IMR-90 (cell line): ENCODE data around the gene TBC1D9.

Experiments
- FOS ChIP-seq: fragments of 150-350 bp; IDR thresholded peaks from 2 replicates; pipeline ENCODE4 v1.6.1; 2016; ENCODE audit warnings: low read depth, low read length
- MXI1 ChIP-seq: IDR thresholded peaks from 2 replicates; pipeline ENCODE4 v1.6.1; 2012; ENCODE audit warnings: low read depth, mild to moderate bottlenecking, low read length, moderate library complexity, borderline replicate concordance
- POLR2A ChIP-seq: IDR thresholded peaks from 2 replicates; pipeline ENCODE4 v1.6.1; 2012; ENCODE audit warnings: mild to moderate bottlenecking, low read depth, low read length
- RFX5 ChIP-seq: IDR thresholded peaks from 2 replicates; pipeline ENCODE4 v1.8.0; 2012; ENCODE audit warnings: low read depth, mild to moderate bottlenecking, low read length, moderate library complexity
- TF ChIP-seq, protein P1 (sequence below): conservative IDR thresholded peaks from 2 replicates; pipeline ENCODE4 v1.5.1; 2012; ENCODE audit warnings: mild to moderate bottlenecking, low read depth, low read length, improper control_type of control experiment
- TF ChIP-seq, protein P2 (sequence below): fragments of 150-350 bp; IDR thresholded peaks from 2 replicates; pipeline ENCODE4 v1.6.1; 2017; ENCODE audit warnings: mild to moderate bottlenecking, antibody characterized with exemption, low read length, low read depth

GRCh38 chr4:140719022-140719421 is 37.2 kb downstream of the TBC1D9 start:
- TF ChIP-seq MXI1 (no peak), FOS (no peak), RFX5 (peak; percentile 67; the same call in 1 of the 2 replicates), POLR2A (no peak)
- TF ChIP-seq, protein P1, sequence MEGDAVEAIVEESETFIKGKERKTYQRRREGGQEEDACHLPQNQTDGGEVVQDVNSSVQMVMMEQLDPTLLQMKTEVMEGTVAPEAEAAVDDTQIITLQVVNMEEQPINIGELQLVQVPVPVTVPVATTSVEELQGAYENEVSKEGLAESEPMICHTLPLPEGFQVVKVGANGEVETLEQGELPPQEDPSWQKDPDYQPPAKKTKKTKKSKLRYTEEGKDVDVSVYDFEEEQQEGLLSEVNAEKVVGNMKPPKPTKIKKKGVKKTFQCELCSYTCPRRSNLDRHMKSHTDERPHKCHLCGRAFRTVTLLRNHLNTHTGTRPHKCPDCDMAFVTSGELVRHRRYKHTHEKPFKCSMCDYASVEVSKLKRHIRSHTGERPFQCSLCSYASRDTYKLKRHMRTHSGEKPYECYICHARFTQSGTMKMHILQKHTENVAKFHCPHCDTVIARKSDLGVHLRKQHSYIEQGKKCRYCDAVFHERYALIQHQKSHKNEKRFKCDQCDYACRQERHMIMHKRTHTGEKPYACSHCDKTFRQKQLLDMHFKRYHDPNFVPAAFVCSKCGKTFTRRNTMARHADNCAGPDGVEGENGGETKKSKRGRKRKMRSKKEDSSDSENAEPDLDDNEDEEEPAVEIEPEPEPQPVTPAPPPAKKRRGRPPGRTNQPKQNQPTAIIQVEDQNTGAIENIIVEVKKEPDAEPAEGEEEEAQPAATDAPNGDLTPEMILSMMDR: no peak
- TF ChIP-seq, protein P2, sequence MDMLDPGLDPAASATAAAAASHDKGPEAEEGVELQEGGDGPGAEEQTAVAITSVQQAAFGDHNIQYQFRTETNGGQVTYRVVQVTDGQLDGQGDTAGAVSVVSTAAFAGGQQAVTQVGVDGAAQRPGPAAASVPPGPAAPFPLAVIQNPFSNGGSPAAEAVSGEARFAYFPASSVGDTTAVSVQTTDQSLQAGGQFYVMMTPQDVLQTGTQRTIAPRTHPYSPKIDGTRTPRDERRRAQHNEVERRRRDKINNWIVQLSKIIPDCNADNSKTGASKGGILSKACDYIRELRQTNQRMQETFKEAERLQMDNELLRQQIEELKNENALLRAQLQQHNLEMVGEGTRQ: no peak
